Glutamatergic neuron (in vitro differentiated cells): ENCODE results near the gene JAZF1. TPM values are rescaled to one million over a fixed set of nuclear protein-coding genes. Genes with fewer than 3 reads are reported as not detected.

Experiments used
- DNase-seq: peaks from one replicate; pipeline ENCODE4 v3.0.0; 2022
- H3K27ac Mint-ChIP-seq: one replicate; pipeline ENCODE4 v1.8.0; 2020; ENCODE audit warnings: mild to moderate bottlenecking, mixed read lengths, inconsistent platforms; ENCODE audit not compliant: unreplicated experiment
- H3K27me3 Mint-ChIP-seq: one replicate; pipeline ENCODE4 v1.8.0; 2020; ENCODE audit warnings: mild to moderate bottlenecking, moderate library complexity, mixed read lengths, inconsistent platforms; ENCODE audit not compliant: unreplicated experiment
- H3K36me3 Mint-ChIP-seq: one replicate; pipeline ENCODE4 v1.8.0; 2020; ENCODE audit warnings: mild to moderate bottlenecking, mixed read lengths, inconsistent platforms; ENCODE audit not compliant: unreplicated experiment
- H3K4me1 Mint-ChIP-seq: one replicate; pipeline ENCODE4 v1.8.0; 2020; ENCODE audit warnings: mild to moderate bottlenecking, low read depth, mixed read lengths, inconsistent platforms; ENCODE audit not compliant: unreplicated experiment
- H3K4me3 Mint-ChIP-seq: one replicate; pipeline ENCODE4 v1.8.0; 2020; ENCODE audit warnings: mild to moderate bottlenecking, mixed read lengths, inconsistent platforms; ENCODE audit not compliant: unreplicated experiment
- H3K9me3 Mint-ChIP-seq: one replicate; pipeline ENCODE4 v1.8.0; 2020; ENCODE audit warnings: mild to moderate bottlenecking, moderate library complexity, mixed read lengths, inconsistent platforms; ENCODE audit not compliant: unreplicated experiment
- CTCF ChIP-seq: fragments of 200-600 bp; sonication (generic); IDR thresholded peaks from one replicate; pipeline ENCODE4 v1.5.0; 2021; ENCODE audit not compliant: partially characterized antibody, unreplicated experiment
- total RNA-seq: library from RNA; stranded (reverse); fragmentation: NEBNext Ultra II Directional; extraction: Animal tissue kit (Norgen Biotek cat#: 25700); gene quantifications from one replicate; pipeline ENCODE4 v1.2.1, GENCODE V29; 2021; ENCODE audit not compliant: unreplicated experiment

Gene JAZF1
- total RNA-seq, 1 donor from 2014 or later: 14.1 TPM

- Mint-ChIP-seq H3K27me3 (no peaks in the 10 kb centered on the region), H3K27ac (no peak overlapping the region), H3K4me1 (peaks cover 21% of the 10 kb centered on the region), H3K4me3 (no peak overlapping the region), H3K36me3 (peaks cover 8% of the 10 kb centered on the region), H3K9me3 (peaks cover 2% of the 10 kb centered on the region)
- TF ChIP-seq CTCF: no peak
- DNase-seq: no peak
These were observed 337.7 kb downstream of the JAZF1 start for GRCh38 chr7:27842851-27843250.

- Mint-ChIP-seq H3K9me3 (peaks cover 6% of the 10 kb centered on the region), H3K36me3 (peaks cover 8% of the 10 kb centered on the region), H3K27ac (no peak overlapping the region), H3K27me3 (peaks cover 2% of the 10 kb centered on the region), H3K4me3 (no peak overlapping the region), H3K4me1 (peaks cover 24% of the 10 kb centered on the region)
- TF ChIP-seq CTCF: no peak
- DNase-seq: no peak
These were observed 338.4 kb downstream of the JAZF1 start for GRCh38 chr7:27842094-27842692.

GRCh38 chr7:27840760-27841364 lies 339.7 kb downstream of the JAZF1 start:
- no peak for TF ChIP-seq CTCF
- DNase-seq: no peak
- no peak overlapping the region for H3K4me3 Mint-ChIP-seq
- H3K36me3 Mint-ChIP-seq: peaks cover 5% of the 10 kb centered on the region
- peaks cover 2% of the 10 kb centered on the region for H3K27me3 Mint-ChIP-seq
- no peak overlapping the region for H3K27ac Mint-ChIP-seq
- peaks cover 6% of the 10 kb centered on the region for H3K9me3 Mint-ChIP-seq
- H3K4me1 Mint-ChIP-seq: peaks cover 24% of the 10 kb centered on the region

DNA sequence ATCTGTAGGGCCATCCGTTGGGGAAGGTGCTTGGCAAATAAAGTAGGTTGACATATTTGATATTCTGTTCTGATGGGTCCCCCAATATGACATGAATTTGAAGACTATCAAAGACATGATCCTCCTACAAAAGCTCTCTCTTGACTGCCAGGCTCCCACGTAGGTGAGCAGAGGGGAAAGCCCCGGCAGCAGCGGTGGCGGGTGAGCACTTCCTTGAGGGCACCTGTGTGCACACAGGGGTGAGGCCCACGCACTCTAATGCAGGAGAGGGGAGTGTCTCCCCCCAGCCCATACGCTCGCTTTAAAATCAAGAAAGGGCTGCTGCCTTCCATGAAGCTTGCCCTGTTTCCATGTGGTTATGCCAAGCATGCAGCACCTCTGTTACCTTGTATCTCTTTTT lies 340.3 kb downstream of the JAZF1 start:
- no peak overlapping the region for H3K4me3 Mint-ChIP-seq
- H3K36me3 Mint-ChIP-seq: peaks cover 5% of the 10 kb centered on the region
- peaks cover 2% of the 10 kb centered on the region for H3K27me3 Mint-ChIP-seq
- no peak overlapping the region for H3K27ac Mint-ChIP-seq
- no peak for DNase-seq
- peaks cover 6% of the 10 kb centered on the region for H3K9me3 Mint-ChIP-seq
- peaks cover 24% of the 10 kb centered on the region for H3K4me1 Mint-ChIP-seq
- no peak for TF ChIP-seq CTCF

DNA sequence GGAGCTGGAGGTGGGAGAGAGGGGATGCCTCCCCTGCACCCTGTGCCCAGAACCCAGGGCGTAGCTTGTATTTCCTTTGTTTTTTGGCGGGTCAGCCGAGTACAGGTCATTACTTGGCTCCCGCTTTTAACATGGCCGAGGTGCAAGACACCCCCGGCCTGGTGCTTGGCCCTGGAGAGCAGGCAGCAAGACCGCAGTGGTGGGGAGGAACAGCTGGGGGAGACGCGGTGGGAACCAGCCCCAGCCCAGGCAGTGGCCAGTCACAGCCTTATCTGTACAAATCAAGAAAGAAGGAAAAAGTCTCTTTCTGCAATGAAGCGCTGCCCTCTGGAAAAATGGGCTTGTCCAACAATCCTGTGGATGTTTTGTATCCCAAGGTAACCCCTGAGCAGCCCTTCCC lies 341.5 kb downstream of the JAZF1 start:
- H3K4me3 Mint-ChIP-seq: no peak overlapping the region
- H3K9me3 Mint-ChIP-seq: peaks cover 6% of the 10 kb centered on the region
- peaks cover 24% of the 10 kb centered on the region for H3K4me1 Mint-ChIP-seq
- no peak for TF ChIP-seq CTCF
- peaks cover 5% of the 10 kb centered on the region for H3K36me3 Mint-ChIP-seq
- no peak for DNase-seq
- H3K27ac Mint-ChIP-seq: no peak overlapping the region
- peaks cover 2% of the 10 kb centered on the region for H3K27me3 Mint-ChIP-seq
